Mesenchymal stem cell (in vitro differentiated cells and primary cell): ENCODE data around the gene SUPT5H.

Source experiments
- DNase-seq: peaks from one replicate; pipeline ENCODE4 v3.0.0-alpha.2; 2013
- H2AFZ ChIP-seq: one replicate; pipeline ENCODE4 v1.6.1; 2013; ENCODE audit warnings: low read depth, mild to moderate bottlenecking, control low read depth, inconsistent platforms, low read length, moderate library complexity
- H2AK5ac ChIP-seq: 2 replicates; pipeline ENCODE4 v1.6.1; 2013; ENCODE audit warnings: low read length, moderate library complexity, mild to moderate bottlenecking, inconsistent platforms; ENCODE audit not compliant: severe bottlenecking
- H2BK120ac ChIP-seq: one replicate; pipeline ENCODE4 v1.6.1; 2013; ENCODE audit warnings: low read depth, mild to moderate bottlenecking, inconsistent platforms, low read length, moderate library complexity
- H2BK12ac ChIP-seq, 2 experiments: one replicate each; pipeline ENCODE4 v1.6.1; 2013; ENCODE audit warnings: inconsistent platforms in 2 of 2, low read length in 2 of 2, mild to moderate bottlenecking in 2 of 2, moderate library complexity in 2 of 2, control low read depth in 1 of 2
- H2BK15ac ChIP-seq: one replicate; pipeline ENCODE4 v1.6.1; 2013; ENCODE audit warnings: mild to moderate bottlenecking, low read depth, inconsistent platforms; ENCODE audit not compliant: poor library complexity, severe bottlenecking
- H2BK5ac ChIP-seq: 2 replicates; pipeline ENCODE4 v1.6.1; 2013; ENCODE audit warnings: low read depth, mild to moderate bottlenecking, low read length, control low read depth, inconsistent platforms; ENCODE audit not compliant: poor library complexity, severe bottlenecking
- H3K14ac ChIP-seq, 2 experiments: one replicate each; pipeline ENCODE4 v1.6.1; 2013; ENCODE audit warnings: inconsistent platforms in 2 of 2, low read length in 2 of 2, control low read depth in 1 of 2, mild to moderate bottlenecking in 1 of 2, moderate library complexity in 1 of 2
- H3K18ac ChIP-seq, 2 experiments: one replicate each; pipeline ENCODE4 v1.6.1; 2013; ENCODE audit warnings: inconsistent platforms in 2 of 2, low read length in 2 of 2, control low read depth in 1 of 2, low read depth in 1 of 2, mild to moderate bottlenecking in 1 of 2
- H3K23ac ChIP-seq, 2 experiments: one replicate each; pipeline ENCODE4 v1.6.1; 2013; ENCODE audit warnings: inconsistent platforms in 2 of 2, low read length in 2 of 2, mild to moderate bottlenecking in 2 of 2, moderate library complexity in 2 of 2, control low read depth in 1 of 2
- H3K27ac ChIP-seq: 2 replicates; pipeline ENCODE4 v1.5.1; 2013; ENCODE audit warnings: mild to moderate bottlenecking, moderate library complexity, low read length, control low read depth, inconsistent platforms; ENCODE audit not compliant: poor library complexity, severe bottlenecking
- H3K27me3 ChIP-seq, 2 experiments: 2 replicates each; pipeline versions ENCODE4 v1.6.1 to v1.7.0; 2013; ENCODE audit warnings: low read length in 2 of 2, mild to moderate bottlenecking in 2 of 2, moderate library complexity in 2 of 2, control low read depth in 1 of 2, inconsistent platforms in 1 of 2; ENCODE audit not compliant: control insufficient read depth in 1 of 2, insufficient read depth in 1 of 2
- H3K36me3 ChIP-seq, 2 experiments: 2 replicates each; pipeline versions ENCODE4 v1.6.1 to v1.7.0; 2013; ENCODE audit warnings: low read length in 2 of 2, control low read depth in 1 of 2, inconsistent platforms in 1 of 2, low read depth in 1 of 2, mild to moderate bottlenecking in 1 of 2; ENCODE audit not compliant: insufficient read depth in 2 of 2, control insufficient read depth in 1 of 2
- H3K4ac ChIP-seq, 2 experiments: one replicate each; pipeline ENCODE4 v1.6.1; 2013; ENCODE audit warnings: inconsistent platforms in 2 of 2, low read length in 2 of 2, mild to moderate bottlenecking in 2 of 2, moderate library complexity in 2 of 2, control low read depth in 1 of 2, low read depth in 1 of 2
- H3K4me1 ChIP-seq: 2 replicates; pipeline ENCODE4 v1.6.1; 2013; ENCODE audit warnings: low read depth, low read length, control low read depth; ENCODE audit not compliant: control insufficient read depth, insufficient read depth
- H3K4me2 ChIP-seq: 2 replicates; pipeline ENCODE4 v1.6.1; 2013; ENCODE audit warnings: low read length, mild to moderate bottlenecking, inconsistent platforms; ENCODE audit not compliant: poor library complexity, severe bottlenecking
- H3K4me3 ChIP-seq, 2 experiments: 2 replicates each; pipeline versions ENCODE4 v1.5.1 to v1.7.0; 2013; ENCODE audit warnings: low read length in 2 of 2, mild to moderate bottlenecking in 2 of 2, control low read depth in 1 of 2, low read depth in 1 of 2; ENCODE audit not compliant: insufficient read depth in 1 of 2
- H3K79me1 ChIP-seq: replicated peaks from 2 replicates; pipeline ENCODE4 v1.6.1; 2013; ENCODE audit warnings: mild to moderate bottlenecking, control low read depth, low read length, inconsistent platforms; ENCODE audit not compliant: poor library complexity, severe bottlenecking
- H3K9ac ChIP-seq: 2 replicates; pipeline ENCODE4 v1.7.0; 2013; ENCODE audit warnings: mild to moderate bottlenecking, low read length, moderate library complexity
- H3K9me3 ChIP-seq: 2 replicates; pipeline ENCODE4 v1.7.0; 2013; ENCODE audit warnings: mild to moderate bottlenecking, low read length; ENCODE audit not compliant: control insufficient read depth
- H4K8ac ChIP-seq: one replicate; pipeline ENCODE4 v1.6.1; 2013; ENCODE audit warnings: inconsistent platforms, mild to moderate bottlenecking, low read length, moderate library complexity
- H4K91ac ChIP-seq: one replicate; pipeline ENCODE4 v1.6.1; 2013; ENCODE audit warnings: mild to moderate bottlenecking, low read length, inconsistent platforms
- WGBS: methylation state at CpG from one replicate; pipeline ENCODE4 v1.1.7; 2013; ENCODE audit warnings: mixed read lengths; 5-methylcytosine and 5-hydroxymethylcytosine counted together

The SUPT5H gene

DNA sequence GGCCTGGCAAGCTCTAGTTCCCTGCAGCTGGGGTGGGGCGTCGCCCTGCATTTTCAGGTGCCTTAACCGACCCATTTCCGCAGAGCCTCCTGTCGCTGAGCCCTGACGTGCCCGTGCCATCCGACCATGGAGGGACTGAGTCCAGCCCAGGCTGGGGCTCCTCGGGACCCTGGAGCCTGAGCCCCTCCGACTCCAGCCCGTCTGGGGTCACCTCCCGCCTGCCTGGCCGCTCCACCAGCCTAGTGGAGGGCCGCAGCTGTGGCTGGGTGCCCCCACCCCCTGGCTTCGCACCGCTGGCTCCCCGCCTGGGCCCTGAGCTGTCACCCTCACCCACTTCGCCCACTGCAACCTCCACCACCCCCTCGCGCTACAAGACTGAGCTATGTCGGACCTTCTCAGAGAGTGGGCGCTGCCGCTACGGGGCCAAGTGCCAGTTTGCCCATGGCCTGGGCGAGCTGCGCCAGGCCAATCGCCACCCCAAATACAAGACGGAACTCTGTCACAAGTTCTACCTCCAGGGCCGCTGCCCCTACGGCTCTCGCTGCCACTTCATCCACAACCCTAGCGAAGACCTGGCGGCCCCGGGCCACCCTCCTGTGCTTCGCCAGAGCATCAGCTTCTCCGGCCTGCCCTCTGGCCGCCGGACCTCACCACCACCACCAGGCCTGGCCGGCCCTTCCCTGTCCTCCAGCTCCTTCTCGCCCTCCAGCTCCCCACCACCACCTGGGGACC, 37.6 kb upstream of the SUPT5H start:
- Histone ChIP-seq H3K4me3 (peak overlapping the region; percentile 88 to 95), H2AK5ac (no peak overlapping the region), H4K91ac (peak overlapping the region; percentile 53), H3K36me3 (peaks cover 13 to 15% of the 10 kb centered on the region in 2 experiments), H3K4me2 (peak overlapping the region; percentile 60), H3K18ac (peak overlapping the region in 1 of 2 experiments; percentile 40), H3K27ac (peak overlapping the region; percentile 92), H3K14ac (peak overlapping the region in 1 of 2 experiments; percentile 45), H4K8ac (no peak overlapping the region), H3K79me1 (no peaks in the 10 kb centered on the region), H2AFZ (no peak overlapping the region), H3K23ac (no peak overlapping the region), H2BK12ac (no peak overlapping the region), H3K27me3 (no peaks in the 10 kb centered on the region), H3K4ac (no peak overlapping the region), H3K4me1 (peaks cover 39% of the 10 kb centered on the region), H3K9me3 (no peaks in the 10 kb centered on the region), H2BK5ac (no peak overlapping the region), H3K9ac (peak overlapping the region; percentile 98), H2BK120ac (peak overlapping the region; percentile 71), H2BK15ac (peak overlapping the region; percentile 12)
- WGBS, result 55% methylated on average over 40 of the region's 40 CpGs
- DNase-seq, result peak; percentile 57

- Histone ChIP-seq H3K79me1 (no peaks in the 10 kb centered on the region), H3K4ac (no peak overlapping the region), H3K9ac (peak overlapping the region; percentile 98), H3K9me3 (no peaks in the 10 kb centered on the region), H3K18ac (peak overlapping the region in 1 of 2 experiments; percentile 30), H4K91ac (no peak overlapping the region), H3K23ac (no peak overlapping the region), H3K14ac (peak overlapping the region in 1 of 2 experiments; percentile 44), H3K27ac (peak overlapping the region; percentile 17), H2AK5ac (no peak overlapping the region), H2AFZ (no peak overlapping the region), H3K36me3 (peaks cover 13 to 15% of the 10 kb centered on the region in 2 experiments), H3K4me3 (peak overlapping the region; percentile 88 to 95), H3K4me1 (peaks cover 33% of the 10 kb centered on the region), H3K27me3 (no peaks in the 10 kb centered on the region), H2BK12ac (no peak overlapping the region), H2BK5ac (no peak overlapping the region), H4K8ac (no peak overlapping the region), H3K4me2 (peak overlapping the region; percentile 60), H2BK120ac (no peak overlapping the region), H2BK15ac (peak overlapping the region; percentile 12)
- peak; percentile 77 for DNase-seq
- WGBS, result 76% methylated on average over 18 of the region's 20 CpGs
These were observed 36.8 kb upstream of the SUPT5H start for GRCh38 chr19:39408392-39409207.

GRCh38 chr19:39409208-39410016, 36.0 kb upstream of the SUPT5H start:
- Histone ChIP-seq H3K14ac (no peak overlapping the region), H3K4me3 (peak overlapping the region; percentile 61 to 95), H2BK15ac (no peak overlapping the region), H3K9me3 (no peaks in the 10 kb centered on the region), H2BK5ac (peak overlapping the region; percentile 97), H3K27me3 (no peaks in the 10 kb centered on the region), H2AK5ac (peak overlapping the region; percentile 27), H3K4ac (peak overlapping the region; percentile 76 to 93), H3K36me3 (peaks cover 13 to 15% of the 10 kb centered on the region in 2 experiments), H3K9ac (peak overlapping the region; percentile 98), H4K8ac (peak overlapping the region; percentile 96), H2BK120ac (peak overlapping the region; percentile 86), H2BK12ac (peak overlapping the region in 1 of 2 experiments; percentile 86), H2AFZ (no peak overlapping the region), H3K4me1 (peaks cover 30% of the 10 kb centered on the region), H3K4me2 (peak overlapping the region; percentile 81), H3K79me1 (no peaks in the 10 kb centered on the region), H3K23ac (no peak overlapping the region), H4K91ac (peak overlapping the region; percentile 92), H3K27ac (peak overlapping the region; percentile 78), H3K18ac (peak overlapping the region; percentile 77 to 90)
- under 1% methylated on average over 32 of the region's 52 CpGs for WGBS
- peak; percentile 90 for DNase-seq
